H9 (cell line): Measurements from ENCODE around the gene TMC3. TPM values are rescaled to one million over a fixed set of nuclear protein-coding genes. Genes with fewer than 3 reads are reported as not detected.

Experiments used
- DNase-seq: peaks from one replicate; pipeline ENCODE4 v3.0.0-alpha.2; 2017
- H2AFZ ChIP-seq: one replicate; pipeline ENCODE4 v1.6.1; 2013; ENCODE audit warnings: mild to moderate bottlenecking, low read length, control low read depth, moderate library complexity
- H2AK5ac ChIP-seq: 2 replicates; pipeline ENCODE4 v1.6.1; 2013; ENCODE audit warnings: low read length, control low read depth, mixed read lengths; ENCODE audit not compliant: insufficient read length
- H2BK120ac ChIP-seq: one replicate; pipeline ENCODE4 v1.6.1; 2013; ENCODE audit warnings: low read depth, mild to moderate bottlenecking, low read length, control low read depth, inconsistent platforms; ENCODE audit not compliant: poor library complexity, severe bottlenecking
- H2BK12ac ChIP-seq: 2 replicates; pipeline ENCODE4 v1.6.1; 2013; ENCODE audit warnings: low read length, control low read depth, mixed read lengths, low read depth; ENCODE audit not compliant: insufficient read length
- H2BK15ac ChIP-seq: 2 replicates; pipeline ENCODE4 v1.6.1; 2013; ENCODE audit warnings: low read depth, low read length, control low read depth
- H2BK20ac ChIP-seq: one replicate; pipeline ENCODE4 v1.6.1; 2013; ENCODE audit warnings: low read depth, mild to moderate bottlenecking, low read length, control low read depth, inconsistent platforms; ENCODE audit not compliant: poor library complexity, severe bottlenecking
- H2BK5ac ChIP-seq: 2 replicates; pipeline ENCODE4 v1.6.1; 2013; ENCODE audit warnings: low read length, control low read depth, mixed read lengths; ENCODE audit not compliant: insufficient read length
- H3K14ac ChIP-seq: 2 replicates; pipeline ENCODE4 v1.6.1; 2013; ENCODE audit warnings: low read length, control low read depth; ENCODE audit not compliant: insufficient read depth
- H3K18ac ChIP-seq: 2 replicates; pipeline ENCODE4 v1.6.1; 2013; ENCODE audit warnings: low read depth, mild to moderate bottlenecking, mixed read lengths, low read length, control low read depth; ENCODE audit not compliant: insufficient read length
- H3K23ac ChIP-seq: 2 replicates; pipeline ENCODE4 v1.6.1; 2013; ENCODE audit warnings: low read length, control low read depth, mixed read lengths, low read depth; ENCODE audit not compliant: insufficient read length
- H3K23me2 ChIP-seq: 2 replicates; pipeline ENCODE4 v1.6.1; 2013; ENCODE audit warnings: low read depth, mild to moderate bottlenecking, mixed read lengths, low read length, control low read depth; ENCODE audit not compliant: insufficient read length, poor library complexity, severe bottlenecking
- H3K27ac ChIP-seq: 2 replicates; pipeline ENCODE4 v1.5.1; 2013; ENCODE audit warnings: low read length, control low read depth, mixed read lengths, low read depth; ENCODE audit not compliant: insufficient read length
- H3K27me3 ChIP-seq: 2 replicates; pipeline ENCODE4 v1.6.1; 2013; ENCODE audit warnings: low read length, control low read depth, inconsistent platforms; ENCODE audit not compliant: insufficient read depth
- H3K4ac ChIP-seq: 2 replicates; pipeline ENCODE4 v1.6.1; 2013; ENCODE audit warnings: low read depth, mild to moderate bottlenecking, control low read depth, inconsistent platforms, low read length, moderate library complexity
- H3K4me1 ChIP-seq: 2 replicates; pipeline ENCODE4 v1.6.1; 2013; ENCODE audit warnings: low read length, control low read depth, inconsistent platforms; ENCODE audit not compliant: insufficient read depth
- H3K4me2 ChIP-seq: 2 replicates; pipeline ENCODE4 v1.6.1; 2013; ENCODE audit warnings: low read length, control low read depth, mixed read lengths; ENCODE audit not compliant: insufficient read length, insufficient read depth
- H3K56ac ChIP-seq: 2 replicates; pipeline ENCODE4 v1.6.1; 2013; ENCODE audit warnings: low read depth, mild to moderate bottlenecking, mixed read lengths, low read length, control low read depth; ENCODE audit not compliant: insufficient read length
- H3K79me1 ChIP-seq: 2 replicates; pipeline ENCODE4 v1.6.1; 2013; ENCODE audit warnings: low read depth, mild to moderate bottlenecking, moderate library complexity, low read length, control low read depth, inconsistent platforms; ENCODE audit not compliant: insufficient read depth, poor library complexity, severe bottlenecking
- H3K79me2 ChIP-seq: 2 replicates; pipeline ENCODE4 v1.6.1; 2013; ENCODE audit warnings: low read length, control low read depth, inconsistent platforms; ENCODE audit not compliant: insufficient read depth
- H3K9ac ChIP-seq: 2 replicates; pipeline ENCODE4 v1.6.1; 2013; ENCODE audit warnings: low read length, control low read depth, mixed read lengths; ENCODE audit not compliant: insufficient read length; ENCODE audit errors: extremely low read depth
- H3K9me3 ChIP-seq: one replicate; pipeline ENCODE4 v1.6.1; 2013; ENCODE audit warnings: low read depth, low read length, inconsistent platforms; ENCODE audit not compliant: control insufficient read depth
- H3T11ph ChIP-seq: one replicate; pipeline ENCODE4 v1.6.1; 2013; ENCODE audit warnings: mild to moderate bottlenecking, low read length, control low read depth, inconsistent platforms
- H4K20me1 ChIP-seq: one replicate; pipeline ENCODE4 v1.6.1; 2013; ENCODE audit not compliant: control insufficient read depth, insufficient read length, insufficient read depth
- H4K5ac ChIP-seq: 2 replicates; pipeline ENCODE4 v1.6.1; 2013; ENCODE audit warnings: low read depth, mild to moderate bottlenecking, mixed read lengths, low read length, control low read depth; ENCODE audit not compliant: insufficient read length
- H4K8ac ChIP-seq: replicated peaks from 2 replicates; pipeline ENCODE4 v1.6.1; 2013; ENCODE audit warnings: low read length, control low read depth, mixed read lengths, low read depth; ENCODE audit not compliant: insufficient read length
- H4K91ac ChIP-seq: 2 replicates; pipeline ENCODE4 v1.6.1; 2013; ENCODE audit warnings: low read depth, mild to moderate bottlenecking, moderate library complexity, mixed read lengths, low read length, control low read depth; ENCODE audit not compliant: insufficient read length
- H3K27ac Mint-ChIP-seq, 3 experiments: 2 replicates in 2 of 3; 3 replicates in 1 of 3; pipeline ENCODE4 v1.8.0; 2020 to 2021; ENCODE audit warnings: mixed read lengths in 3 of 3, mild to moderate bottlenecking in 1 of 3, moderate library complexity in 1 of 3
- H3K27me3 Mint-ChIP-seq: 2 replicates; pipeline ENCODE4 v1.8.0; 2021; ENCODE audit warnings: low read depth, mild to moderate bottlenecking, moderate library complexity, mixed read lengths
- H3K36me3 Mint-ChIP-seq, 3 experiments: 2 replicates in 2 of 3; 3 replicates in 1 of 3; pipeline ENCODE4 v1.8.0; 2020 to 2021; ENCODE audit warnings: low read depth in 3 of 3, mixed read lengths in 3 of 3; ENCODE audit not compliant: insufficient read depth in 1 of 3
- H3K4me1 Mint-ChIP-seq, 2 experiments: 2 replicates each; pipeline ENCODE4 v1.8.0; 2020; ENCODE audit warnings: mixed read lengths in 2 of 2
- H3K4me3 Mint-ChIP-seq, 2 experiments: 2 replicates in 1 of 2; 3 replicates in 1 of 2; pipeline ENCODE4 v1.8.0; 2020 to 2021; ENCODE audit warnings: mild to moderate bottlenecking in 2 of 2, mixed read lengths in 2 of 2, moderate library complexity in 1 of 2
- H3K9me3 Mint-ChIP-seq, 2 experiments: 2 replicates in 1 of 2; 3 replicates in 1 of 2; pipeline ENCODE4 v1.8.0; 2020; ENCODE audit warnings: mild to moderate bottlenecking in 2 of 2, mixed read lengths in 2 of 2, moderate library complexity in 1 of 2
- CTCF ChIP-seq: fragments of 200-600 bp; sonication (generic); conservative IDR thresholded peaks from 3 replicates; pipeline ENCODE4 v1.8.0; 2021; ENCODE audit warnings: antibody characterized with exemption, mild to moderate bottlenecking
- WGBS: extraction: QIAGEN DNeasy Blood & Tissue Kit; methylation state at CpG from one replicate; pipeline ENCODE4 v1.1.7; 2013; ENCODE audit warnings: missing lambda C conversion rate, low lambda C conversion rate, mixed read lengths; ENCODE audit not compliant: insufficient read length; ENCODE audit errors: extremely low coverage; 5-methylcytosine and 5-hydroxymethylcytosine counted together
- total RNA-seq: library from RNA; stranded (reverse); gene quantifications from 2 replicates; pipeline ENCODE4 v1.2.1, GENCODE V29; 2021

TMC3 gene
- total RNA-seq, 1 experiment from 2014 or later, result not detected

- no peak for DNase-seq
- Histone ChIP-seq H3K4me1 (no peaks in the 10 kb centered on the region), H3K9ac (no peak overlapping the region), H2BK120ac (no peak overlapping the region), H3K18ac (no peak overlapping the region), H3K27ac (no peak overlapping the region), H4K8ac (no peak overlapping the region), H2BK15ac (no peak overlapping the region), H3K9me3 (no peaks in the 10 kb centered on the region), H3K4me2 (no peak overlapping the region), H4K5ac (no peak overlapping the region), H3T11ph (no peak overlapping the region), H2BK5ac (no peak overlapping the region), H2BK20ac (no peak overlapping the region), H3K79me2 (no peaks in the 10 kb centered on the region), H3K23ac (no peak overlapping the region), H4K91ac (no peak overlapping the region), H3K14ac (no peak overlapping the region), H3K27me3 (no peaks in the 10 kb centered on the region), H2BK12ac (no peak overlapping the region), H2AFZ (no peak overlapping the region), H3K79me1 (no peaks in the 10 kb centered on the region), H2AK5ac (no peak overlapping the region), H3K23me2 (no peaks in the 10 kb centered on the region), H4K20me1 (no peaks in the 10 kb centered on the region), H3K56ac (no peak overlapping the region), H3K4ac (no peak overlapping the region)
- peaks cover 7% of the 10 kb centered on the region for H3K27me3 Mint-ChIP-seq
- no peak for TF ChIP-seq CTCF
- H3K27ac Mint-ChIP-seq, result no peak overlapping the region
- H3K36me3 Mint-ChIP-seq, result no peaks in the 10 kb centered on the region
- H3K4me3 Mint-ChIP-seq, result no peak overlapping the region
- no CpG with 5 or more reads among the region's 8 CpGs for WGBS
- H3K4me1 Mint-ChIP-seq, result peaks cover under 1 to 2% of the 10 kb centered on the region in 2 experiments; a peak in 3 of 4 replicates
- no peaks in the 10 kb centered on the region for H3K9me3 Mint-ChIP-seq
Measured at GRCh38 chr15:81288616-81289015, 85.4 kb downstream of the TMC3 start.
